Stomach (tissue), 4 donors: ENCODE measurements around the gene PIK3CB.

Experiments used
- EP300 ChIP-seq: sonication (generic); formaldehyde crosslinking; IDR thresholded peaks from one replicate; pipeline ENCODE4 v1.6.1; 2017; ENCODE audit warnings: antibody characterized with exemption
- POLR2A ChIP-seq, 4 donors: fragments of 450-650 bp; IDR thresholded peaks; one replicate each; pipeline ENCODE4 v1.6.1; 2016; ENCODE audit warnings: antibody characterized with exemption in 4 of 4, control low read depth in 2 of 4, mild to moderate bottlenecking in 1 of 4, moderate library complexity in 1 of 4
- POLR2AphosphoS5 ChIP-seq, 3 donors: sonication (generic); formaldehyde crosslinking; IDR thresholded peaks; one replicate each; pipeline ENCODE4 v1.6.1; 2016; ENCODE audit warnings: antibody characterized with exemption in 3 of 3
- TF ChIP-seq, protein P1 (sequence below), 7 experiments: fragments of 450-650 bp in 4 of 7; fragments of 200-600 bp in 3 of 7; sonication (generic) in 3 of 7; IDR thresholded peaks; one replicate each; pipeline ENCODE4 v1.5.1; 2016 to 2019; ENCODE audit warnings: antibody characterized with exemption in 7 of 7, control low read depth in 2 of 7, mild to moderate bottlenecking in 1 of 7

DNA sequence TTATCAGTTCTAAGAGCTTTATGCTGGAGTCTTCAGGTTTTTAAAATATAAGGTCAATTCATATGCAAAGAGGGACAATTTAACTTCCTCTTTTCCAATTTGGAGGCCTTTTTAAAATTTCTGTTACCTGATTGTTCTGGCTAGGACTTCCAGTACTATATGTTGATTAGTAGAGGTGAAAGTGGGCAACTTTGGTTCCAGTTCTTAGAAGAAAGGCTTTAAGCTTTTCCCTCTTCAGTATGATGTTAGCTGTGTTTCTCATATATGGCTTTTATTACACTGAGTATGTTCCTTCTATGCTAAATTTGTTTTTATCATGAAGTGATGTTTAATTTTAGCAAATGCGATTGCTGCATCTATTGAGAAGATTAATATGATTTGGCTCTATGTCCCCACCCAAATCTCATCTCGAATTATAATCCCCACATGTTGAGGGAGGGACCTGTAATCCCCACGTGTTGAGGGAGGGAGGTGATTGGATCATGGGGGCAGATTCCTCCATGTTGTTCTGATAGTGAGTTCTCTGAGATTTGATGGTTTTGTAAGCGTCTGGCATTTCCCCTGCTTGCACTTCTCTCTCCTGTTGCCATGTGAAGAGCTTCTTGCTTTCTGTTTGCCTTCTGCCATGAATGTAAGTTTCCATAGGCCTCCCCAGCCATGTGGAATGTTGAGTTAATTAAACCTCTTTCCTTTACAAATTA, 192.4 kb downstream of the PIK3CB start:
- TF ChIP-seq, protein P1, sequence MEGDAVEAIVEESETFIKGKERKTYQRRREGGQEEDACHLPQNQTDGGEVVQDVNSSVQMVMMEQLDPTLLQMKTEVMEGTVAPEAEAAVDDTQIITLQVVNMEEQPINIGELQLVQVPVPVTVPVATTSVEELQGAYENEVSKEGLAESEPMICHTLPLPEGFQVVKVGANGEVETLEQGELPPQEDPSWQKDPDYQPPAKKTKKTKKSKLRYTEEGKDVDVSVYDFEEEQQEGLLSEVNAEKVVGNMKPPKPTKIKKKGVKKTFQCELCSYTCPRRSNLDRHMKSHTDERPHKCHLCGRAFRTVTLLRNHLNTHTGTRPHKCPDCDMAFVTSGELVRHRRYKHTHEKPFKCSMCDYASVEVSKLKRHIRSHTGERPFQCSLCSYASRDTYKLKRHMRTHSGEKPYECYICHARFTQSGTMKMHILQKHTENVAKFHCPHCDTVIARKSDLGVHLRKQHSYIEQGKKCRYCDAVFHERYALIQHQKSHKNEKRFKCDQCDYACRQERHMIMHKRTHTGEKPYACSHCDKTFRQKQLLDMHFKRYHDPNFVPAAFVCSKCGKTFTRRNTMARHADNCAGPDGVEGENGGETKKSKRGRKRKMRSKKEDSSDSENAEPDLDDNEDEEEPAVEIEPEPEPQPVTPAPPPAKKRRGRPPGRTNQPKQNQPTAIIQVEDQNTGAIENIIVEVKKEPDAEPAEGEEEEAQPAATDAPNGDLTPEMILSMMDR (IDR thresholded peaks at IDR 0.05): no peak
- no peak for TF ChIP-seq EP300
- TF ChIP-seq POLR2A (IDR thresholded peaks at IDR 0.05): no peak
- no peak for TF ChIP-seq POLR2AphosphoS5 (IDR thresholded peaks at IDR 0.05)
